ENCODE measurements around the gene NPTN. TPM values are rescaled to one million over a fixed set of nuclear protein-coding genes. Genes with fewer than 3 reads are reported as not detected.

NPTN gene
- total RNA-seq, 1 experiment from 2014 or later = 151 TPM

- peaks cover 30% of the 10 kb centered on the region for H3K4me1 ChIP-seq (ENCODE audit: control insufficient read depth, insufficient read depth, low read length)
- POLR2A ChIA-PET = interaction anchor here (1.0 kb wide), 1 partner anchor 264 kb away, joined by 5 read pairs; no protein-coding TSS in a partner anchor
- ATAC-seq (no peak), DNase-seq (ENCODE audit: low read depth, low spot score) (no peak)
- CTCF ChIA-PET = interaction anchor here (0.6 to 1.2 kb wide), 2 partner anchors 33 to 97 kb away, joined by 3 to 4 read pairs; no protein-coding TSS in a partner anchor
- TF ChIP-seq TCF7L2 (IDR thresholded peaks at IDR 0.05; ENCODE audit: low read depth, low read length) = no peak
- no peak for TF ChIP-seq SIN3A (IDR thresholded peaks at IDR 0.05; ENCODE audit: borderline replicate concordance, insufficient read depth, low read depth, low read length)
- no peak for TF ChIP-seq POLR2AphosphoS5 (IDR thresholded peaks at IDR 0.05; ENCODE audit: low read depth, low read length)
- no peak for TF ChIP-seq CTCF (IDR thresholded peaks at IDR 0.05)
- intact Hi-C loops (cut with micrococcal nuclease; ENCODE audit: unreplicated experiment) (no loop called here), in situ Hi-C loops (cut with HindIII; ENCODE audit: low pct_unique_long_range_greater_than_20kb, low sequenced_read_pairs) (no loop called here)
- no peak overlapping the region for H3K27ac ChIP-seq (ENCODE audit: low read length)
- H3K4me3 ChIP-seq (ENCODE audit: low read depth in 2 of 2, low read length in 2 of 2) = no peak overlapping the region
- H3K27me3 ChIP-seq (ENCODE audit: control insufficient read depth, insufficient read depth, low read length) = no peaks in the 10 kb centered on the region
- H3K9me3 ChIP-seq (ENCODE audit: control insufficient read depth, insufficient read depth, low read depth, low read length) = no peaks in the 10 kb centered on the region
- BruUV-seq (replicated peaks) = no TSS peak
- no peaks in the 10 kb centered on the region for H3K36me3 ChIP-seq (ENCODE audit: control insufficient read depth, insufficient read depth, low read length)
Observed at GRCh38 chr15:73602992-73603391, 30.2 kb downstream of the NPTN start.

- ATAC-seq = peak; percentile 52
- CTCF ChIA-PET = interaction anchor here (0.9 to 1.2 kb wide), 3 partner anchors 34 to 102 kb away, joined by 3 to 4 read pairs (median 4); no protein-coding TSS in a partner anchor
Observed at GRCh38 chr15:73602446-73602843, 30.7 kb downstream of the NPTN start.

More at GRCh38 chr15:73602446-73602843, 30.7 kb downstream of the NPTN start:
- POLR2A ChIA-PET = no interaction called here
- Histone ChIP-seq H3K4me3 (ENCODE audit: low read depth in 2 of 2, low read length in 2 of 2) (no peak overlapping the region), H3K36me3 (ENCODE audit: control insufficient read depth, insufficient read depth, low read length) (no peaks in the 10 kb centered on the region), H3K27me3 (ENCODE audit: control insufficient read depth, insufficient read depth, low read length) (no peaks in the 10 kb centered on the region), H3K4me1 (ENCODE audit: control insufficient read depth, insufficient read depth, low read length) (peaks cover 30% of the 10 kb centered on the region), H3K9me3 (ENCODE audit: control insufficient read depth, insufficient read depth, low read depth, low read length) (no peaks in the 10 kb centered on the region), H3K27ac (ENCODE audit: low read length) (peak overlapping the region; percentile 30; the same call in 1 of the 2 replicates)
- DNase-seq (ENCODE audit: low read depth, low spot score) = no peak
- TF ChIP-seq SIN3A (IDR thresholded peaks at IDR 0.05; ENCODE audit: borderline replicate concordance, insufficient read depth, low read depth, low read length) (no peak), CTCF (IDR thresholded peaks at IDR 0.05) (no peak), REST (IDR thresholded peaks at IDR 0.05; ENCODE audit: insufficient read depth in 1 of 2, low read depth in 2 of 2, low read length in 1 of 2) (no peak), POLR2AphosphoS5 (IDR thresholded peaks at IDR 0.05; ENCODE audit: low read depth, low read length) (no peak), TCF7L2 (IDR thresholded peaks at IDR 0.05; ENCODE audit: low read depth, low read length) (no peak)
- intact Hi-C loops (cut with micrococcal nuclease; ENCODE audit: unreplicated experiment) (no loop called here), in situ Hi-C loops (cut with HindIII; ENCODE audit: low pct_unique_long_range_greater_than_20kb, low sequenced_read_pairs) (no loop called here)
- no TSS peak for BruUV-seq (replicated peaks)
